Right atrium auricular region (tissue), 2 donors: ENCODE data around the gene TNS1. TPM values are rescaled to one million over a fixed set of nuclear protein-coding genes. Genes with fewer than 3 reads are reported as not detected.
A peak's percentile ranks its signal among the peaks of the same experiment; 100 is the strongest.

Experiments
- DNase-seq: peaks from one replicate; pipeline ENCODE4 v3.0.0-alpha.2; 2019; ENCODE audit warnings: low spot score
- H3K27ac ChIP-seq, 2 donors: fragments of 200-600 bp; sonication (generic); 1 replicate in 1 of 2; 2 replicates in 1 of 2; pipeline ENCODE4 v1.5.1; 2016 to 2019
- H3K27me3 ChIP-seq, 2 donors: fragments of 200-600 bp; sonication (generic); one replicate each; pipeline versions ENCODE4 v1.5.1 to v1.6.0; 2017 to 2019
- H3K36me3 ChIP-seq: fragments of 200-600 bp; sonication (generic); one replicate; pipeline ENCODE4 v1.5.1; 2016
- H3K4me1 ChIP-seq, 2 donors: fragments of 200-600 bp; sonication (generic); one replicate each; pipeline versions ENCODE4 v1.5.1 to v1.6.0; 2017 to 2019
- H3K4me3 ChIP-seq, 2 donors: fragments of 200-600 bp; sonication (generic); 1 replicate in 1 of 2; 2 replicates in 1 of 2; pipeline ENCODE4 v1.5.1; 2017 to 2019; ENCODE audit warnings: mild to moderate bottlenecking in 1 of 2, moderate library complexity in 1 of 2
- H3K9me3 ChIP-seq, 2 donors: fragments of 200-600 bp; sonication (generic); one replicate each; pipeline ENCODE4 v1.5.1; 2019
- total RNA-seq, 2 donors: library from RNA; depleted of rRNA; stranded (reverse); fragments of >200 nt; gene quantifications; one replicate each; pipeline ENCODE4 v1.1.0, GENCODE V29; 2016
- TF ChIP-seq, protein P1 (sequence below), 2 donors: fragments of 200-600 bp; sonication (generic); IDR thresholded peaks; one replicate each; pipeline ENCODE4 v1.5.1; 2019; ENCODE audit warnings: antibody characterized with exemption in 2 of 2

TNS1 gene
- total RNA-seq, 2 donors from 2014 or later, result 393 to 720 TPM

DNA sequence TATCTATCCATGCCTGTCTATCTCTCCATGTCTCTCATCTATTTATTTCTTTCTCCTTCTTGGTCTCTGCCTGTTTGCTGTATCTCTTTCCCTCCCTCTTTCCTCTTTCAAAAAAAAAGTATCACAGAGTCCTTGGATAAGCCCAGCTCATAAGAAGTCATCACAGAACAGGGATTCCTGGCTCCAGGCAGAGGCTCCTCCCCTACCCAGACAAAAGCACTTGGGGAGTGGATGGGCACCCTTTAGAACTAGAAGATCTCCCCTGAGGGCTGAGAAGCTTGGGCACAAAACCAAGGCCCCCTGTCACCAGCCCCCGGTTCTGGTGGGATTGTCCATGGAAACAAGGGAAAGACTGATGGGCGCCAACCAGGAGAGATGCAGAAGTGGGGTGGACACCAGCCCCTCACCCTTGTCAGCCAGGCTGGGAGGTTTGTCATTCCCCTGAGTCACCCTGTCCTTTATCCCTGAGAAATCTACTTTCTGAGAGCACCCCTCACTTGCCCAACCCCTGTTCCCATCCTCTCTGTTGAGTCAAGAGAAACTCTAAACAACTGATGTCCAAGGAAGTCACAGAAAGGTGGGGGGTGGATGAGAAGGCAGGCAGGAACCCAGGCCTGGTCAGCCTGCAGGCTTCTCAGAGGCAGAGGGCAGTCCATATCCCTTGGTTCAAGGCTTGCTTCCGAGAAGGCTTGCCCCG, 127.1 kb downstream of the TNS1 start:
- TF ChIP-seq, protein P1, sequence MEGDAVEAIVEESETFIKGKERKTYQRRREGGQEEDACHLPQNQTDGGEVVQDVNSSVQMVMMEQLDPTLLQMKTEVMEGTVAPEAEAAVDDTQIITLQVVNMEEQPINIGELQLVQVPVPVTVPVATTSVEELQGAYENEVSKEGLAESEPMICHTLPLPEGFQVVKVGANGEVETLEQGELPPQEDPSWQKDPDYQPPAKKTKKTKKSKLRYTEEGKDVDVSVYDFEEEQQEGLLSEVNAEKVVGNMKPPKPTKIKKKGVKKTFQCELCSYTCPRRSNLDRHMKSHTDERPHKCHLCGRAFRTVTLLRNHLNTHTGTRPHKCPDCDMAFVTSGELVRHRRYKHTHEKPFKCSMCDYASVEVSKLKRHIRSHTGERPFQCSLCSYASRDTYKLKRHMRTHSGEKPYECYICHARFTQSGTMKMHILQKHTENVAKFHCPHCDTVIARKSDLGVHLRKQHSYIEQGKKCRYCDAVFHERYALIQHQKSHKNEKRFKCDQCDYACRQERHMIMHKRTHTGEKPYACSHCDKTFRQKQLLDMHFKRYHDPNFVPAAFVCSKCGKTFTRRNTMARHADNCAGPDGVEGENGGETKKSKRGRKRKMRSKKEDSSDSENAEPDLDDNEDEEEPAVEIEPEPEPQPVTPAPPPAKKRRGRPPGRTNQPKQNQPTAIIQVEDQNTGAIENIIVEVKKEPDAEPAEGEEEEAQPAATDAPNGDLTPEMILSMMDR (IDR thresholded peaks at IDR 0.05), result no peak
- H3K4me3 ChIP-seq, result no peak overlapping the region
- no peaks in the 10 kb centered on the region for H3K27me3 ChIP-seq
- H3K36me3 ChIP-seq, result peaks cover 99% of the 10 kb centered on the region
- peak overlapping the region in 1 of 2 donors; percentile 7 for H3K27ac ChIP-seq
- no peaks in the 10 kb centered on the region for H3K9me3 ChIP-seq
- no peak for DNase-seq
- H3K4me1 ChIP-seq, result peaks cover 0 to 49% of the 10 kb centered on the region in 2 donors

DNA sequence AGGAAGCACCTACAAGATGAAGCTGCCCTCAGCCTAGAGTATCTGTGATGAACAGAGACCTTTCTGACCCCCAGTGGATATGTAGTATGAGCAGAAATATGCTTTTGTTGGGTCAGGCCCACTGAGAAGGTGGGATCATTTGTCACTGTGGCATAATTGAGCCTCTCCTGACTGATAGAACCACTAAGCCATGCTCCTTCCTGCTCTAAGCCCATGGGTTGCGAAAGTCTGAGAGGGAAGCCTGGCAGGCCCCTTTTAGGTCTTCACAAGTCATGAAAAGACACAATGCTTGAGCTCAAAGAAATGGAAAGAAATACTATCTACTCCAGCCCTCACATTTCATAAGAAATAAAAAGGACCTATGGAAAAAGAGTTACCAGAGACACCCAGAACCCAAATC, 127.7 kb downstream of the TNS1 start:
- Histone ChIP-seq H3K27me3 (no peaks in the 10 kb centered on the region), H3K4me3 (no peak overlapping the region), H3K4me1 (peaks cover 0 to 51% of the 10 kb centered on the region in 2 donors), H3K9me3 (no peaks in the 10 kb centered on the region), H3K36me3 (peaks cover 99% of the 10 kb centered on the region), H3K27ac (peak overlapping the region in 1 of 2 donors; percentile 7)
- TF ChIP-seq, protein P1 (IDR thresholded peaks at IDR 0.05), result no peak
- DNase-seq, result no peak

- Histone ChIP-seq H3K4me3 (no peak overlapping the region), H3K36me3 (peaks cover 99% of the 10 kb centered on the region), H3K9me3 (no peaks in the 10 kb centered on the region), H3K4me1 (peaks cover 0 to 53% of the 10 kb centered on the region in 2 donors), H3K27ac (no peak overlapping the region), H3K27me3 (no peaks in the 10 kb centered on the region)
- no peak for DNase-seq
- TF ChIP-seq, protein P1 (IDR thresholded peaks at IDR 0.05), result no peak
These were observed 129.4 kb downstream of the TNS1 start for GRCh38 chr2:217873371-217873770.

GRCh38 chr2:217872319-217872718, 130.5 kb downstream of the TNS1 start:
- peaks cover 0 to 42% of the 10 kb centered on the region in 2 donors for H3K4me1 ChIP-seq
- H3K27ac ChIP-seq, result no peak overlapping the region
- no peak for DNase-seq
- H3K27me3 ChIP-seq, result no peaks in the 10 kb centered on the region
- peaks cover 99% of the 10 kb centered on the region for H3K36me3 ChIP-seq
- TF ChIP-seq, protein P1 (IDR thresholded peaks at IDR 0.05), result no peak
- H3K9me3 ChIP-seq, result no peaks in the 10 kb centered on the region
- H3K4me3 ChIP-seq, result no peak overlapping the region

DNA sequence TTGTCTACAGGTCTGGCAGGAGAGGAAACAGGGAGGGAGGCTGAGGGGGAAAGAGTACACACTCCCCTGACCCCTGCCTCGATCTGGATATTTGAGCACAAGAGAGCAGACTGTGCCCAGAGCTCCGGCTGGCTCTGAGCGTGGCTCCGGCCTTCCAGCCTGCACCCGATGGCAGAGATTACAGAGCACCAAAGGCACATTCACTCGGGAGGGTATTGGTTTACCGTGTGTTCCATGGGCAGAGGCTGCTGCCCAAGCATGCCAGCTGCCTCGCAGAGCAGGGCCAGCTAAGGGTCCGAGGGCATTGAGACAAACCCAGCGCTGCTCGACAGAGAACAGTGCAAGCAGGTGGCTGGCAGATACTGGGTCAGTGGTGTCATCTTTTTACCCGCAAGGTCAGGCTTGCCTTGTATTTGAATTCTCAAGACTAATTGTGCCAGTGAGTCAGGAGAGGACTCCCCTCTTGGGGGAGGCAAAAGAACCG, 132.2 kb downstream of the TNS1 start:
- Histone ChIP-seq H3K4me1 (peaks cover 0 to 42% of the 10 kb centered on the region in 2 donors), H3K9me3 (no peaks in the 10 kb centered on the region), H3K27ac (no peak overlapping the region), H3K27me3 (no peaks in the 10 kb centered on the region), H3K36me3 (peaks cover 99% of the 10 kb centered on the region), H3K4me3 (no peak overlapping the region)
- no peak for DNase-seq
- TF ChIP-seq, protein P1 (IDR thresholded peaks at IDR 0.05), result no peak
